SK-N-SH treated with all-trans-retinoic acid at 6 μM for 48 hours (cell line): Measurements from ENCODE around the gene ZMIZ1.

Experiments used
- ATAC-seq: fragments of 200-7000 bp; cut with Tn5 transposase; 3 replicates; pipeline ENCODE4 v1.9.1; 2020; ENCODE audit warnings: mild to moderate bottlenecking, moderate library complexity
- ARNTL ChIP-seq: fragments of 450-650 bp; formaldehyde crosslinking; IDR thresholded peaks from 2 replicates; pipeline ENCODE4 v1.5.0; 2020; ENCODE audit warnings: low read depth, mild to moderate bottlenecking, moderate library complexity, borderline replicate concordance
- BACH2 ChIP-seq: fragments of 250-450 bp; sonication (Bioruptor Pico); IDR thresholded peaks from 2 replicates; pipeline ENCODE4 v1.9.0; 2021; ENCODE audit warnings: mild to moderate bottlenecking, borderline replicate concordance
- CREB5 ChIP-seq: fragments of 250-450 bp; sonication (Bioruptor Pico); IDR thresholded peaks from 2 replicates; pipeline ENCODE4 v1.5.1; 2020; ENCODE audit warnings: low read depth, mild to moderate bottlenecking, moderate library complexity
- CSDC2 ChIP-seq: fragments of 250-450 bp; sonication (Bioruptor Pico); IDR thresholded peaks from 2 replicates; pipeline ENCODE4 v1.5.0; 2020; ENCODE audit warnings: mild to moderate bottlenecking, moderate library complexity
- CSRNP3 ChIP-seq: fragments of 250-450 bp; sonication (Bioruptor Pico); IDR thresholded peaks from 2 replicates; pipeline ENCODE4 v1.5.1; 2021; ENCODE audit warnings: mild to moderate bottlenecking, moderate library complexity
- ESRRG ChIP-seq: fragments of 250-450 bp; sonication (Bioruptor Pico); IDR thresholded peaks from 2 replicates; pipeline ENCODE4 v1.6.1; 2021; ENCODE audit warnings: mild to moderate bottlenecking
- GLIS3 ChIP-seq: fragments of 250-450 bp; sonication (Bioruptor Pico); IDR thresholded peaks from 2 replicates; pipeline ENCODE4 v1.5.0; 2020; ENCODE audit warnings: mild to moderate bottlenecking, moderate library complexity
- ISL1 ChIP-seq: fragments of 250-450 bp; sonication (Bioruptor Pico); IDR thresholded peaks from 2 replicates; pipeline ENCODE4 v2.1.2; 2022; ENCODE audit warnings: mild to moderate bottlenecking, moderate library complexity
- PATZ1 ChIP-seq: fragments of 250-450 bp; sonication (Bioruptor Pico); IDR thresholded peaks from 2 replicates; pipeline ENCODE4 v1.8.0; 2020; ENCODE audit warnings: mild to moderate bottlenecking, moderate library complexity, borderline replicate concordance
- POU6F1 ChIP-seq: fragments of 250-450 bp; sonication (Bioruptor Pico); IDR thresholded peaks from 2 replicates; pipeline ENCODE4 v1.8.0; 2021; ENCODE audit warnings: low read depth, mild to moderate bottlenecking, moderate library complexity, borderline replicate concordance
- PPARA ChIP-seq: fragments of 250-450 bp; sonication (Bioruptor Pico); IDR thresholded peaks from 2 replicates; pipeline ENCODE4 v1.5.0; 2020; ENCODE audit warnings: mild to moderate bottlenecking, borderline replicate concordance
- RARB ChIP-seq: fragments of 250-450 bp; sonication (Bioruptor Pico); IDR thresholded peaks from 2 replicates; pipeline ENCODE4 v1.8.0; 2021; ENCODE audit warnings: mild to moderate bottlenecking, moderate library complexity
- TCF4 ChIP-seq: fragments of 250-450 bp; sonication (Bioruptor Pico); IDR thresholded peaks from 2 replicates; pipeline ENCODE4 v1.8.0; 2021; ENCODE audit warnings: mild to moderate bottlenecking, moderate library complexity, borderline replicate concordance
- TOX ChIP-seq: fragments of 250-450 bp; sonication (Bioruptor Pico); IDR thresholded peaks from 2 replicates; pipeline ENCODE4 v1.8.0; 2021; ENCODE audit warnings: mild to moderate bottlenecking, moderate library complexity, borderline replicate concordance
- TSHZ2 ChIP-seq: fragments of 250-450 bp; sonication (Bioruptor Pico); IDR thresholded peaks from 2 replicates; pipeline ENCODE4 v1.5.0; 2020; ENCODE audit warnings: mild to moderate bottlenecking, moderate library complexity
- ZC3H10 ChIP-seq: fragments of 250-450 bp; sonication (Bioruptor Pico); IDR thresholded peaks from 2 replicates; pipeline ENCODE4 v1.5.1; 2021; ENCODE audit warnings: mild to moderate bottlenecking, moderate library complexity
- ZFP30 ChIP-seq: fragments of 450-650 bp; formaldehyde crosslinking; IDR thresholded peaks from 2 replicates; pipeline ENCODE4 v1.5.0; 2022; ENCODE audit warnings: mild to moderate bottlenecking, moderate library complexity
- ZNF565 ChIP-seq: fragments of 450-650 bp; formaldehyde crosslinking; conservative IDR thresholded peaks from 2 replicates; pipeline ENCODE4 v1.5.0; 2020; ENCODE audit warnings: low read depth, mild to moderate bottlenecking, moderate library complexity
- ZNF70 ChIP-seq: fragments of 450-650 bp; formaldehyde crosslinking; IDR thresholded peaks from 2 replicates; pipeline ENCODE4 v1.5.0; 2020; ENCODE audit warnings: mild to moderate bottlenecking, moderate library complexity
- ZNF8 ChIP-seq: fragments of 450-650 bp; formaldehyde crosslinking; IDR thresholded peaks from 2 replicates; pipeline ENCODE4 v1.5.0; 2020; ENCODE audit warnings: mild to moderate bottlenecking, moderate library complexity

Gene ZMIZ1

GRCh38 chr10:79021948-79022499, 46.7 kb upstream of the ZMIZ1 start:
- TF ChIP-seq TSHZ2 (CRISPR knock-in tag) (no peak), RARB (CRISPR knock-in tag) (no peak), ISL1 (CRISPR knock-in tag) (no peak), ARNTL (CRISPR knock-in tag) (no peak), ESRRG (CRISPR knock-in tag) (no peak), ZNF8 (no peak), CSDC2 (CRISPR knock-in tag) (no peak), TCF4 (CRISPR knock-in tag) (no peak), ZNF70 (CRISPR knock-in tag) (no peak), GLIS3 (CRISPR knock-in tag) (no peak), BACH2 (no peak), POU6F1 (CRISPR knock-in tag) (no peak), CREB5 (CRISPR knock-in tag) (no peak), TOX (CRISPR knock-in tag) (no peak), ZNF565 (no peak), PPARA (no peak), ZFP30 (no peak)

GRCh38 chr10:79022565-79023230, 46.1 kb upstream of the ZMIZ1 start:
- no peak for TF ChIP-seq ZC3H10 (CRISPR knock-in tag)
- TF ChIP-seq ZFP30, result no peak
- TF ChIP-seq PATZ1 (CRISPR knock-in tag), result no peak
- TF ChIP-seq ZNF565, result no peak
- TF ChIP-seq CSRNP3 (CRISPR knock-in tag), result no peak
- no peak for TF ChIP-seq RARB (CRISPR knock-in tag)
- TF ChIP-seq GLIS3 (CRISPR knock-in tag), result no peak
- TF ChIP-seq POU6F1 (CRISPR knock-in tag), result no peak
- TF ChIP-seq ESRRG (CRISPR knock-in tag), result no peak
- no peak for TF ChIP-seq ARNTL (CRISPR knock-in tag)
- no peak for TF ChIP-seq BACH2
- no peak for TF ChIP-seq ZNF70 (CRISPR knock-in tag)
- ATAC-seq, result peak; percentile 47

More at GRCh38 chr10:79021948-79022499, 46.7 kb upstream of the ZMIZ1 start:
- no peak for ATAC-seq
